Esophagus squamous epithelium (tissue), 4 donors: ENCODE measurements around the gene MUC22.

Experiments used
- CTCF ChIP-seq, 6 experiments: fragments of 450-650 bp in 4 of 6; fragments of 200-600 bp in 2 of 6; sonication (generic) in 2 of 6; IDR thresholded peaks; one replicate each; pipeline ENCODE4 v1.5.1; 2016 to 2019; ENCODE audit warnings: antibody characterized with exemption in 6 of 6, mild to moderate bottlenecking in 4 of 6, moderate library complexity in 4 of 6
- POLR2A ChIP-seq, 4 donors: fragments of 450-650 bp; IDR thresholded peaks; one replicate each; pipeline ENCODE4 v1.6.1; 2017; ENCODE audit warnings: antibody characterized with exemption in 4 of 4, mild to moderate bottlenecking in 4 of 4, moderate library complexity in 3 of 4

DNA sequence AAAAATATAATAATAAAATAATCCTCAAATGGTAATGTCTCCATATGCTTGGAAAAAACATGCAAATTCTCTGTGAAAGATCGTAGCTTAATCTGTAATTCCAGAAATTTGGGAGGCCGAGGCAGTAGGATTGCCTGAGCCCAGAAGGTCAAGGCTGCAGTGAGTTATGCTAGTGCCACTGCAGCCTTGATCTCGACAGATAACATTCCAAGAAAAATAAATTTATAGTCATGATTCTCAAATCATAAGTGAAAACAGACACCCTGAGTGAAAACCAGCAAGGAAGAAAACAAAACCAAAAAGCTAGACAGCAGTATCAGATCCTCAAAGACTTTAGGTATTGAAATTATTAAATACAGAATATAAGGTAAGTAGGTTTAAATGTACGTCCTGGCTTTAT, 30.6 kb upstream of the MUC22 start:
- TF ChIP-seq CTCF (IDR thresholded peaks at IDR 0.05) (no peak), POLR2A (IDR thresholded peaks at IDR 0.05) (no peak)
